22Rv1 (cell line): ENCODE data around the gene ANKRD13C.

Experiments used
- H3K27ac ChIP-seq: fragments of 450-650 bp; 2 replicates; pipeline ENCODE4 v1.5.1; 2017
- ZFX ChIP-seq: fragments of 450-650 bp; IDR thresholded peaks from 2 replicates; pipeline ENCODE4 v1.6.1; 2017; ENCODE audit warnings: antibody characterized with exemption, borderline replicate concordance
- TF ChIP-seq, protein P1 (sequence below): fragments of 450-650 bp; IDR thresholded peaks from 2 replicates; pipeline ENCODE4 v1.5.1; 2017; ENCODE audit warnings: mild to moderate bottlenecking

Gene ANKRD13C

DNA sequence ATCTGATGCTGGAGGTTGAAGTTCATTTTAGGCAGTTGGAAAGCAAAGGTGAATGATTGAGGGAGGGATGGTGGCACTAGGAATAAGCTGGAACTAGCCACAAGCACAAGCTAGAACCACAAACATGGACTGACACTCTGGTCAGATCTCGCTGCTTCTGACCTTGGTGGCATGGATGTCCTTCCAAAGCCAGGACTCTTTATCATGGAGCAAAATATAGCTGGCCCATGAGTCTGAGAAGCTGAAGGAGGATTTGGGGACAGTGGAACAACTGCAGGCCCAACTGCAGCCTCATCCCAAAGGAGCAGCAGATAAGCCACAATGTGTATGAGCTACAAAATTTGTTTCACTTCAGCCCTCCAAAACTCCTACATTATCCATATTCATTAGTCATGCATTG lies 97.9 kb downstream of the ANKRD13C start:
- no peak overlapping the region for H3K27ac ChIP-seq
- no peak for TF ChIP-seq ZFX
- TF ChIP-seq, protein P1, sequence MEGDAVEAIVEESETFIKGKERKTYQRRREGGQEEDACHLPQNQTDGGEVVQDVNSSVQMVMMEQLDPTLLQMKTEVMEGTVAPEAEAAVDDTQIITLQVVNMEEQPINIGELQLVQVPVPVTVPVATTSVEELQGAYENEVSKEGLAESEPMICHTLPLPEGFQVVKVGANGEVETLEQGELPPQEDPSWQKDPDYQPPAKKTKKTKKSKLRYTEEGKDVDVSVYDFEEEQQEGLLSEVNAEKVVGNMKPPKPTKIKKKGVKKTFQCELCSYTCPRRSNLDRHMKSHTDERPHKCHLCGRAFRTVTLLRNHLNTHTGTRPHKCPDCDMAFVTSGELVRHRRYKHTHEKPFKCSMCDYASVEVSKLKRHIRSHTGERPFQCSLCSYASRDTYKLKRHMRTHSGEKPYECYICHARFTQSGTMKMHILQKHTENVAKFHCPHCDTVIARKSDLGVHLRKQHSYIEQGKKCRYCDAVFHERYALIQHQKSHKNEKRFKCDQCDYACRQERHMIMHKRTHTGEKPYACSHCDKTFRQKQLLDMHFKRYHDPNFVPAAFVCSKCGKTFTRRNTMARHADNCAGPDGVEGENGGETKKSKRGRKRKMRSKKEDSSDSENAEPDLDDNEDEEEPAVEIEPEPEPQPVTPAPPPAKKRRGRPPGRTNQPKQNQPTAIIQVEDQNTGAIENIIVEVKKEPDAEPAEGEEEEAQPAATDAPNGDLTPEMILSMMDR: no peak

DNA sequence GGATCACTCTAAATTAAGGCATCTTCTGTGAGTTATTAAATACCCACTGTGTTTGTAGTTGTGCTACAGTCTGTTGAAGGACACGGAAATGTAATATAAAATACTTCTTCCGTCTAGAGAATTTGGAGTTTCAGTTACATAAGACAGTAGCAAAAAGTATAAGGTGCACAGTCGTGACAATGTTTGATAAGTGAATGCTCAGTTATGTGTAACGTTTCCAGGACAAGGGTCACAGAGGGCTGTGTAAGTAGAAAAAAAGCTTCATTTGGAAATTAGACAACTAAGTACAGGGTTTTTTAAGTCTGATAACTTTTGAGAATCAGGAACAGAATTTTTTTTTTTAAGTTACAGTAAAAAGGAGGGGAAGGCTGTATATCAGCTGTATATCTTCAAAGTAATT lies 105.8 kb downstream of the ANKRD13C start:
- TF ChIP-seq, protein P1: no peak
- TF ChIP-seq ZFX: no peak
- no peak overlapping the region for H3K27ac ChIP-seq

DNA sequence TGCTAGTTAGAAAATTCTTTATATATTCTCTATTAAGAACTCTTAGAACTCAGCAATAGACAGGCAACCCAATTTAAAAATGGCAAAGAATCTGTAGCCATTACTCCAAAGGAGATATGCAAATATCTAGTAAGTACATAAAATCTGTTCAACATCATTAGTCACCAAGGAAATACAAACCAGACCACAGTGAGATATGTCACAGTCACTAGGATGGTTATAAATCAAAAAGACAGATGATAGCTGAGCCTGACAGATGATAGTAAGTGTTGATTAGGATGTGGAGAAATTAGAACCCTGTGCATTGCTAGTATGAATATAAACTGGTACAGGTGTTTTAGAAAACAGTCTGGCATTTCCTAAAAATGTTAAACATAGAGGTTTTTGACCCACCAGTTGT lies 106.8 kb downstream of the ANKRD13C start:
- no peak for TF ChIP-seq ZFX
- TF ChIP-seq, protein P1: no peak
- H3K27ac ChIP-seq: no peak overlapping the region

DNA sequence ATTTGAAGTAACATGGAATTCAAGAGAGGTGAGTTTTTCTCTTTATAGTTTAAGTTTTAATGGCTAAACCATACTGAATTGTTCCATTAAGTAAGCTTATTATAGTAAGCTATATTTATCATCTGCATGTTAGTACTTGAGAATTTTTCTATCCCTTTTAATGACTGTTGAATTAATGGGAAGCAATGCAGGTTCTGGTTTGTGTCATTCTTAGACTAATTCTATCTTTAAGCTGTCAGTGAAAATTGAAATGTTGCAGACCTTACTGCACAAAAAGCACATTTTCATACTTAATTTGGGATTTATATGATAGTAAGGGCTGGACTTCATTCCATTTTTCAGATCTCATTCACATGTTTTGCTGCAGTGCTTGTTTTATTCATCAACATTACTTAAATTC lies 107.4 kb downstream of the ANKRD13C start:
- TF ChIP-seq ZFX: no peak
- TF ChIP-seq, protein P1: no peak
- H3K27ac ChIP-seq: no peak overlapping the region

DNA sequence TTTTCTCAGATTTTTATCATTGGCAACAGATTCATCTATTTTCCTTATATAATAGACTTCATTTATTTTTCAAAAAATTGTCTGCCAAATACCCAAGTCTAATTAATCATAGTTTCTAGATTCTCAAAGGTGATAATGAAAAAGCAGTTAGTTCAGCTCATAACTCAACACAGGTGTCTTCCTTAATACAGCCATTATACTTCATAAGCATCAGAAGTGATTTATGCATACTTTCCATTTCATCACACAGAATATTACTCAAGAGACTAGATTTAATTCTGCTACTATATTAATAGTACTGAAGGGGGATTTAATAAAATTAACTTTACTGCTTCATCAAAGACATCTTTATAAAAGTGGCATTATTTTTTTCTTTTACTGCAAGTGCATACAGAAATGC lies 114.6 kb downstream of the ANKRD13C start:
- TF ChIP-seq ZFX: no peak
- TF ChIP-seq, protein P1: no peak
- no peak overlapping the region for H3K27ac ChIP-seq

DNA sequence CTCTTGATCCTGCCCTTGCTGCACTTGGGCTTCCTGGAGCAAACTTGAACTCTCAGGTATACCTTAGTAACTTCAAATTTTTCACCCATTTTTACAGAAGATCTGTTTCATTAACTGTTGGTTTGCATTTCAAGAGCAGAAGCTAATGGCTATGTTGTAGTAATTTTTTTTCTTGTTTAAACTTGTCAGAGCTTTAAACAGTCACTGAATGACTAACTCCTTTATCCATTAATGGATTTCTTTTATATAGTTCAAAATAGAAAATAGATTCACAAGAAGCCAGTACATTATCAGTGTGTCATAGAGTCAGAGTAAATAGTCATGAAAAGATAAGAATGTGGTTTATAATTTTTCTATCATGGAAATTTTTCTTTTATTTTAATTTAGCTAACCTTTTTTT lies 119.8 kb downstream of the ANKRD13C start:
- TF ChIP-seq, protein P1: no peak
- TF ChIP-seq ZFX: no peak
- H3K27ac ChIP-seq: no peak overlapping the region

DNA sequence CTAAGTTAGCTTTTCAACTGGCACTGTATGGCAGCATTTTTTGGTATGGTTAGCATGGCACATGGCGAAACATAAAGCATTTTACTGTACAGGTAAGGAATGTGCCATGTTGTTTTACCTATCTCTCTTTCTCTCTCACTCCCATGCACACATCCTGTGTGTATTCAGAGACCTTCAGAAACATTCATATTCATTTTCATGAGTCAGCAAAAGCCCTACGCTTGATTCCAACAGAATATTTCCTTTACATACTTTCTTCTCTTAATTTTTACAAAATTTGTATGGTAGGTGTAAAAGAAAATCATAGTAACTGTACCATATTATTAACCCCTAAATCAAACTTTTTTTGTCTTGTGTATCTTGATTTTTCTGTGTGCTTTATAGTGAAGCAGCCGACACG lies 123.0 kb downstream of the ANKRD13C start:
- H3K27ac ChIP-seq: no peak overlapping the region
- TF ChIP-seq, protein P1: no peak
- no peak for TF ChIP-seq ZFX
